Measurements from ENCODE around the gene FES. TPM values are rescaled to one million over a fixed set of nuclear protein-coding genes. Genes with fewer than 3 reads are reported as not detected.
A peak's percentile ranks its signal among the peaks of the same experiment; 100 is the strongest.

FES gene
- polyA plus RNA-seq, 2 of the 4 experiments (the other 2 are of a cell fraction): 0.39 to 0.50 TPM

DNA sequence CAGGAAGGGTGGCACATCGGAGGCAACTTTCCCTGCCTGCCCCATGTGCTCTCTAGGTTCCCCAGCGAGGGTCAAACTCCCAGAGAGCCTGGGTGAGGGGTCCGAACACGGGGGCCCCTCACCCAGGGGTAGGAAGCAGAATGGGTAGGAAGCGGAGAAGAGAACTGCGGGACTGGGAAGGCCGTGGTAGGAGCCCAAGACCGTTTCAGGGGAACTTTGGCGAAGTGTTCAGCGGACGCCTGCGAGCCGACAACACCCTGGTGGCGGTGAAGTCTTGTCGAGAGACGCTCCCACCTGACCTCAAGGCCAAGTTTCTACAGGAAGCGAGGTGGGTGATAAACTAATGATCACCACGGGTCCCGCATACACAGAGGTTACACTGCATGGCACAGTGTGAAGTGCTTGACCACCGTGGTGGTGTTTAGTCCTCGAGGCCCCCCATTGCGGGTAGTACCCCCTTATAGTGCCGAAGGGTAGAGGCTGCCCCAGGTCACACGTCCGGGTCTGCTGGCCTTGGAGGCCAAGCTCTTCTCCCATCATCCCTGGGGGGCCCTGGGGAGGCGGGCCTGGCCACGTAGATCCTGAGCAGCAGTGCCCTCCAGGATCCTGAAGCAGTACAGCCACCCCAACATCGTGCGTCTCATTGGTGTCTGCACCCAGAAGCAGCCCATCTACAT is 8.3 kb downstream of the FES start:
- no peaks in the 10 kb centered on the region for H3K4me1 ChIP-seq
- 80% methylated on average over 23 of the region's 29 CpGs for WGBS (ENCODE audit: missing lambda C conversion rate)
- H3K4me3 ChIP-seq: no peak overlapping the region
- H3K27ac ChIP-seq: no peak overlapping the region
- FAIRE-seq (no peak), DNase-seq (ENCODE audit: low read depth in 1 of 2, low spot score in 1 of 2) (no peak), ATAC-seq (no peak)
- CTCF ChIA-PET: interaction anchor here (0.6 to 16.8 kb wide), 22 partner anchors 8 to 573 kb away, joined by 3 to 326 read pairs (median 4); partner anchors contain the start of genes FES, HDDC3, MAN2A2 and UNC45A
- POLR2A ChIA-PET: interaction anchor here (1.2 kb wide), 1 partner anchor 39 kb away, joined by 4 read pairs; the partner anchor contains the start of gene HDDC3
- H3K4me2 ChIP-seq: no peak overlapping the region; the same call in 2 of the 3 replicates
- H3K9me3 ChIP-seq: no peaks in the 10 kb centered on the region
- TF ChIP-seq, protein P1, sequence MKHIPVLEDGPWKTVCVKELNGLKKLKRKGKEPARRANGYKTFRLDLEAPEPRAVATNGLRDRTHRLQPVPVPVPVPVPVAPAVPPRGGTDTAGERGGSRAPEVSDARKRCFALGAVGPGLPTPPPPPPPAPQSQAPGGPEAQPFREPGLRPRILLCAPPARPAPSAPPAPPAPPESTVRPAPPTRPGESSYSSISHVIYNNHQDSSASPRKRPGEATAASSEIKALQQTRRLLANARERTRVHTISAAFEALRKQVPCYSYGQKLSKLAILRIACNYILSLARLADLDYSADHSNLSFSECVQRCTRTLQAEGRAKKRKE (CRISPR knock-in tag; IDR thresholded peaks at IDR 0.05; ENCODE audit: low read depth): no peak
- TF ChIP-seq JUNB (IDR thresholded peaks at IDR 0.05): no peak
- TF ChIP-seq, protein P2, sequence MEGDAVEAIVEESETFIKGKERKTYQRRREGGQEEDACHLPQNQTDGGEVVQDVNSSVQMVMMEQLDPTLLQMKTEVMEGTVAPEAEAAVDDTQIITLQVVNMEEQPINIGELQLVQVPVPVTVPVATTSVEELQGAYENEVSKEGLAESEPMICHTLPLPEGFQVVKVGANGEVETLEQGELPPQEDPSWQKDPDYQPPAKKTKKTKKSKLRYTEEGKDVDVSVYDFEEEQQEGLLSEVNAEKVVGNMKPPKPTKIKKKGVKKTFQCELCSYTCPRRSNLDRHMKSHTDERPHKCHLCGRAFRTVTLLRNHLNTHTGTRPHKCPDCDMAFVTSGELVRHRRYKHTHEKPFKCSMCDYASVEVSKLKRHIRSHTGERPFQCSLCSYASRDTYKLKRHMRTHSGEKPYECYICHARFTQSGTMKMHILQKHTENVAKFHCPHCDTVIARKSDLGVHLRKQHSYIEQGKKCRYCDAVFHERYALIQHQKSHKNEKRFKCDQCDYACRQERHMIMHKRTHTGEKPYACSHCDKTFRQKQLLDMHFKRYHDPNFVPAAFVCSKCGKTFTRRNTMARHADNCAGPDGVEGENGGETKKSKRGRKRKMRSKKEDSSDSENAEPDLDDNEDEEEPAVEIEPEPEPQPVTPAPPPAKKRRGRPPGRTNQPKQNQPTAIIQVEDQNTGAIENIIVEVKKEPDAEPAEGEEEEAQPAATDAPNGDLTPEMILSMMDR (IDR thresholded peaks at IDR 0.05): no peak
- no peak for TF ChIP-seq EP300 (IDR thresholded peaks at IDR 0.05)
- TF ChIP-seq, protein P3, sequence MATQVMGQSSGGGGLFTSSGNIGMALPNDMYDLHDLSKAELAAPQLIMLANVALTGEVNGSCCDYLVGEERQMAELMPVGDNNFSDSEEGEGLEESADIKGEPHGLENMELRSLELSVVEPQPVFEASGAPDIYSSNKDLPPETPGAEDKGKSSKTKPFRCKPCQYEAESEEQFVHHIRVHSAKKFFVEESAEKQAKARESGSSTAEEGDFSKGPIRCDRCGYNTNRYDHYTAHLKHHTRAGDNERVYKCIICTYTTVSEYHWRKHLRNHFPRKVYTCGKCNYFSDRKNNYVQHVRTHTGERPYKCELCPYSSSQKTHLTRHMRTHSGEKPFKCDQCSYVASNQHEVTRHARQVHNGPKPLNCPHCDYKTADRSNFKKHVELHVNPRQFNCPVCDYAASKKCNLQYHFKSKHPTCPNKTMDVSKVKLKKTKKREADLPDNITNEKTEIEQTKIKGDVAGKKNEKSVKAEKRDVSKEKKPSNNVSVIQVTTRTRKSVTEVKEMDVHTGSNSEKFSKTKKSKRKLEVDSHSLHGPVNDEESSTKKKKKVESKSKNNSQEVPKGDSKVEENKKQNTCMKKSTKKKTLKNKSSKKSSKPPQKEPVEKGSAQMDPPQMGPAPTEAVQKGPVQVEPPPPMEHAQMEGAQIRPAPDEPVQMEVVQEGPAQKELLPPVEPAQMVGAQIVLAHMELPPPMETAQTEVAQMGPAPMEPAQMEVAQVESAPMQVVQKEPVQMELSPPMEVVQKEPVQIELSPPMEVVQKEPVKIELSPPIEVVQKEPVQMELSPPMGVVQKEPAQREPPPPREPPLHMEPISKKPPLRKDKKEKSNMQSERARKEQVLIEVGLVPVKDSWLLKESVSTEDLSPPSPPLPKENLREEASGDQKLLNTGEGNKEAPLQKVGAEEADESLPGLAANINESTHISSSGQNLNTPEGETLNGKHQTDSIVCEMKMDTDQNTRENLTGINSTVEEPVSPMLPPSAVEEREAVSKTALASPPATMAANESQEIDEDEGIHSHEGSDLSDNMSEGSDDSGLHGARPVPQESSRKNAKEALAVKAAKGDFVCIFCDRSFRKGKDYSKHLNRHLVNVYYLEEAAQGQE (IDR thresholded peaks at IDR 0.05): no peak
- no peak for TF ChIP-seq EHMT2 (IDR thresholded peaks at IDR 0.05; ENCODE audit: low read depth)
- TF ChIP-seq JUN (IDR thresholded peaks at IDR 0.05): no peak
- TF ChIP-seq KDM5A (IDR thresholded peaks at IDR 0.05): no peak
- no peak for TF ChIP-seq MAFK (IDR thresholded peaks at IDR 0.05; ENCODE audit: partially characterized antibody)
- no peak for TF ChIP-seq KDM1A (IDR thresholded peaks at IDR 0.05; ENCODE audit: low read depth)

DNA sequence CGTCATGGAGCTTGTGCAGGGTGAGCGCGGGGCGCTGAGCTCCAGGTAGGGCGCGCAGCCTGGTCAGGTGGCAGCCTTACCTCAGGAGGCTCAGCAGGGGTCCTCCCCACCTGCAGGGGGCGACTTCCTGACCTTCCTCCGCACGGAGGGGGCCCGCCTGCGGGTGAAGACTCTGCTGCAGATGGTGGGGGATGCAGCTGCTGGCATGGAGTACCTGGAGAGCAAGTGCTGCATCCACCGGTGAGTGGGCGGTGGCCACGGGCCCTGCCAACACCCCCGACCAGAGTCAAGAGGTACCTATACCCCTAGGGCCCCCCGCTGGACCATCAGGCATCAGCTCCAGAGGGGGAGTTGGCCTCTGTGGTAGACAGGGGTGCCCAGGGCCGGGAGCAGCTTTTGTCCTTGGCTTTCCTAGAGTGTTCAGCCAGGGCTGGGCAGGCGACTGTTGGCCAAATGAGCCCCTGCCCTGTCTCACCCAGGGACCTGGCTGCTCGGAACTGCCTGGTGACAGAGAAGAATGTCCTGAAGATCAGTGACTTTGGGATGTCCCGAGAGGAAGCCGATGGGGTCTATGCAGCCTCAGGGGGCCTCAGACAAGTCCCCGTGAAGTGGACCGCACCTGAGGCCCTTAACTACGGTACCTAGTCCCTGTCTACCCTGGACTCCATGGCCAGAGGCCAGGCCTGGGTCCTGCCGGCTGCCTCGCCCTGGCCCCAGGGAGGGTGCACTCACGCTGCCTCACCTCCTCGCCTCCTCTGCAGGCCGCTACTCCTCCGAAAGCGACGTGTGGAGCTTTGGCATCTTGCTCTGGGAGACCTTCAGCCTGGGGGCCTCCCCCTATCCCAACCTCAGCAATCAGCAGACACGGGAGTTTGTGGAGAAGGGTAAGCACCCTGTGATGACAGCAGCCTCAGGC is 9.1 kb downstream of the FES start:
- CTCF ChIA-PET: interaction anchor here (0.6 to 16.8 kb wide), 27 partner anchors 9 to 578 kb away, joined by 3 to 326 read pairs (median 3); partner anchors contain the start of genes FES, HDDC3, MAN2A2 and UNC45A
- Histone ChIP-seq H3K27ac (peak overlapping the region in 1 of 2 experiments; percentile 31; a peak in 1 of 6 replicates), H3K4me2 (peak overlapping the region; percentile 25; the same call in 1 of the 3 replicates), H3K4me1 (no peaks in the 10 kb centered on the region), H3K4me3 (peak overlapping the region; percentile 8; the same call in 1 of the 3 replicates), H3K9me3 (no peaks in the 10 kb centered on the region)
- peak in 1 of 2 experiments; percentile 57; a peak in 3 of 6 replicates for ATAC-seq
- WGBS (ENCODE audit: missing lambda C conversion rate): 78% methylated on average over 20 of the region's 33 CpGs
- no peak for FAIRE-seq
- peak in 1 of 2 experiments; percentile 36 for DNase-seq (ENCODE audit: low read depth in 1 of 2, low spot score in 1 of 2)
- POLR2A ChIA-PET: interaction anchor here (1.2 kb wide), 1 partner anchor 38 kb away, joined by 4 read pairs; the partner anchor contains the start of gene HDDC3
- no peak for TF ChIP-seq POLR2AphosphoS2 (conservative IDR thresholded peaks at IDR 0.05; ENCODE audit: low read length)
- TF ChIP-seq, protein P2 (IDR thresholded peaks at IDR 0.05): peak; percentile 16; the same call in 1 of the 3 replicates
